NCI-H2029 treated with DMSO at 0.1 percent for 48 hours (cell line): ENCODE data around the gene ZDHHC14.

ENCODE experiments used
- DNase-seq: peaks from one replicate; lab custom pipeline; 2025; lab: John Stamatoyannopoulos, UW

The ZDHHC14 gene

DNA sequence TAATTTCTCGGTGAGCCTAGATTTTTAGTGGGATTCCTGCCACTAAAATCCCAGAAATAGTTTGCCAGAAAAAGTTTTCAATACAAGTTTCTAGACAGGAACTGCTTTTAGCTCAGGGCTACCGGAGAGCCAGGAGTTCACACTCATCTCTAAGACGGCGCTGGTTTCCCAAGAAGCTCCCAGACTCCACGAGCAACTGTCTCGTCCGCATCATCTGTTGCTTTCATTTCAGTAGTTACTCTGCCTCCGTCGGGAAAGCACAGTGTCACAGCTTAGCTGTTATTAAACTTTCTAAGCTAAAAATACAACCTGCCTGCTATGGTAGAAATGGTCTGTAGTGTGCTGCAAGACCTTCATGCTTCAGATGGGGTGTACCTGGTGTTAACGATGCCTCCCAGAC, 244.8 kb downstream of the ZDHHC14 start:
- DNase-seq, result no peak

DNA sequence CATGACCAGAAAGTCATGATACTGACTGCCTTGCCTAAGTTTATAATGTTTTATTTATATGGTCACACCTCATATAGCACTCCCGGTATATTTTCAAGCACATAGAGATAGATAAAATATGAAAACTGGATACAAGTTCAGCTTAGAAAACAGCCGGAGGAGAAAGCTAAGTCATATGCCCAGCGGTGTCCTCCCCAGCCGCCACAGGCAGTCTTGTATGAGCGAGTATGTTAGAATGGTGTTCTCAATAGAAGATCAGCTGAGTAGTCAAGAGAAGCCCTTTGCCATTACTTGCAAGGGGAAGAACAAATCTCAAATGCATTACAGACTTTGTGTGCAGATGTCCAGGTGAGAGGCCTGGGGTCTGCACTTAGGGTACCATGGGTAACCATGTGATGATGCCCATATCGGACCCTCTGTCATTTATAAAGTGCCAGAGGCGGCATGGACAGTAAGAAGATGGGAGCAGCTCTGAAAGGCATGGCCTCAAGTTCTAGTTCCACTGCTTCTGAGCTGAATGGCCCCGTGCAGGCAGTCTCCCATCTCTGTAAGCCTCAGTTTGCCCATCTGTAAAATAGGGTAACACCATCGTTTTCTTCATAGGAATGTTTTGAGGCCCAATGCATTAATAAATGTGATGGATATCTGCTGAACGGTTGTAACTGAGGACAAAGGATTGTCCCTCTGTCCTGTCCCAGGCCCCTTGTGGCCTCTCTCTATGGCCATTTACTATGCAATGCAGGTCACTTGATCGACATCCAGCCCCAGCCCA, 246.4 kb downstream of the ZDHHC14 start:
- no peak for DNase-seq

DNA sequence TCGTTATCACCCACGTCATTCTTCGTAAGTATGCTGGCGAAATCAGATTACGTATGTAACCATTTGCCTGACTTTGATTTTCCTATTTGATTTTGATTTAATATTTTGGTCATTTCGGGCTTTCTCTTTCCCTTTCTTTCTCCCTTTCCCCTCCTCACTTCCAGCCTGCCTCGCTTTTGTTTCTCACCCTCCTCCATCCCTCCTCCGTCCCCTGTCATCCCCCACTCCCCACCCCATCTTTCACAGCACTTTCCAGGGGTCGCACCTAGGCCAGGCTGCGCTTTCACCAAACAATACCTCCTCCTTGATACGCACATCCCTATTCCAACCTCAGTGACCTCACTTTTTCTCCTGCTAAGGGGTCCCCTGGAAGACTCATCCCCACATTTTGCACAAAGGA, 247.5 kb downstream of the ZDHHC14 start:
- no peak for DNase-seq

DNA sequence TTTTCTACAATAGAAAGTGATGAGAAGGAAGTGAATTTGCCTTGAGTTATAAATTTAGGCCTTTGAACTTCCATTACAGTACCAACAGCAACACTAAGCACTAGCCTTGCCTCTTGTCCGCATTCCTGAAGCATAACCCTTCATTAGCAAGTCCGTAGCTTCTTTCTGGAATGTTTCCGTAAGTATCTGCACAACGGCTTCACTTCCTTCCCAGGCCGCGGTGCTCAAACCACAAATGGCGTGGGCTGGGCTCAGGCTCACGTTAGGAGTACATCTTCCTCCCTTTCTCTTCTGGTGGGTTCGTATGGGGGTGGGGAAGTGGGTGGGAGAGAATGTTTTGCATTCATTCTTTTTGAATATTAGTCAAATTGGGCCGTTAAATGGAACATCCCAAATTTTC, 248.2 kb downstream of the ZDHHC14 start:
- DNase-seq, result no peak

DNA sequence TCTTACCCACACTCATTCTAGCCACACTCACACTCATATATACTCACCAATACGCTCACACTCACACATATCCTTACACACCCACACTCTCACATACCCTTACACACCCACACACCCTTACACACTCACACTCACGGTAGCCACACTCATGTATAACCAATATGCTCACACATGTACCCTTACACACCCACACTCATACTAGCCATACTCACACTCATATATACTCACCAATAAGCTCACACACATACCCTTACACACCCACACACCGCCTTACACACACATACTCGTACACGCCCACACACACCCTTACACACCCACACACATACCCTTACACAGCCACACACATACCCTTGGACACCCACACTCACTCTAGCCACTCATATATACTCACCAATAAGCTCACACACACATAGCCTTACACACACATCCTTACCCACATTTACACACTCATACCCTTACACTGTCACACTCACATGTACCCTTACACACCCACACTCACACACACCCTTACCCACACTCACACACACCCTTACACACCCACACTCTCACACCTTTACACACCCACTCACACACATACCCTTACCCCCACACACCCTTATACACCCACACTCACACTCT, 249.6 kb downstream of the ZDHHC14 start:
- no peak for DNase-seq

DNA sequence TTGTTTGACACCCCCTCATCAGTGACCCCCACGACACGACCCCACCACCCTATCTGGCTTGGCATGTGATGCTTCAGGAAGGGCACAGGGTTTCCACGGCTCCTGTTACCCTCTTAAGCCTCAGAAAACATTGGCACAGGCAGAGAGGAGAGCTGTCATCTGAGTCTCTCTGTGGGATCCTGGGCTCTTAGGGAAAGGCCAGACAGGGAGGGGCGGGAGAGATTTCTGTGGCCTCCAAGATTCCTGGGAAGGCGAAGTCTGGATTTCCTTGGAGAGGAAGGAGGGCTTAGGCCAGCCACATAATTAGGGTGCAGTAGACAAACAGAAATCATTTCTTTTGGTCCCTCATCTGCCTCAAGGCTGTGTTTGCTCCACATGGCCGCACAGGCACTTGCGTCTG, 250.4 kb downstream of the ZDHHC14 start:
- DNase-seq, result no peak

DNA sequence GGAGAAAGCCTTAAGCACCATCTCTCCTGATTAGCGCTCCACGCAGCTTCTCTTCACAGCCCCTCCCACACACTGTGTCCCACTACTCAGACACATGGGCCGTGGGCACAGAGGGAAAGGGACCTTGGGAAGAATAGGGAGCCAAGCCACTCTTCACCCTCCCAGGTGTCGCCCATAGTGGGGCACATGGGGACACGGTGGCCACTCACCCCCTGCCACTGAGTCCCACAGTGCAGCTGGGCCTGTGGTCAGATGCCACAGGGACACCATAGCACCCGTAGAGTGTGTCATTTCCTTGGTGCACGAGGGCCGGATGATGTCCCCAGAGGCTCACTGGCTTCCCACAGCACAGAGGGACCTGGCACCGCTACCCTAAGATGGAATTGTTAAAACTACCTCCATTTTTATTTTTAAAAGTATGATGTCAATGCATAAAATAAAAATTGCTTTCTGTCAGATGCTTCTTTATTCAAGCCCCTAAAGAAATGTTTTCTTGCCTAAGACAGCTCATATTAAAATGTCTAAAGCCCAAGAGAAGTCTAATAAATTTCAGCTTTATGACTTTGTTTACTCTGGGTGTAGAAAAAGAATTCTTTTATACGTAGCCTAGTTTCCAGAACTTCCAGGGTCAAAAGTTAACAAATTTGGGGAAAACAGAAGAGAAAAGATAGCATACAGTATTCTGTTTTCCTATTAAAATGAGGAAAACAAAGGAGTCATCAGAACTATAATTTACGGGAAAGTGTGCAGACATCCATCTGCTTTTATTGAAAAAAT, 251.0 kb downstream of the ZDHHC14 start:
- no peak for DNase-seq

DNA sequence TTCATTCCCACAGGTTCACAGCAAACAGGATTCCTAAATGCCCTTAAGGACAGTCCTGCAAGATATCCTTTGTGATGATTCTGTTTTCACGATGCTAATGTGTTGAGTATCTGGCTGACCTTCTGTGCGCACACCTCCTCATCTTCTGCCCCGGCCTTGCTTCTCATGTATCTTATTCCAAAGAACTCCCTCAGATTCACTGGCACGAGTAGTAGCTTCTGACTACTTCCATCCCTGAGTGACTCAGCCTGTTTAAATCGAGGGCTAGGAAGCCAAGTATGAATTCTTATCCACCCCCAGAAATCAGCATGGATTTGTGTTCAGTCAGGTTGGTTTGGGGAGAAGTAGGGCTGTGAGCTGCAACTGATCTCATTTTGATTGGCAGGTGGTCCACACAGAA, 251.8 kb downstream of the ZDHHC14 start:
- DNase-seq, result no peak

DNA sequence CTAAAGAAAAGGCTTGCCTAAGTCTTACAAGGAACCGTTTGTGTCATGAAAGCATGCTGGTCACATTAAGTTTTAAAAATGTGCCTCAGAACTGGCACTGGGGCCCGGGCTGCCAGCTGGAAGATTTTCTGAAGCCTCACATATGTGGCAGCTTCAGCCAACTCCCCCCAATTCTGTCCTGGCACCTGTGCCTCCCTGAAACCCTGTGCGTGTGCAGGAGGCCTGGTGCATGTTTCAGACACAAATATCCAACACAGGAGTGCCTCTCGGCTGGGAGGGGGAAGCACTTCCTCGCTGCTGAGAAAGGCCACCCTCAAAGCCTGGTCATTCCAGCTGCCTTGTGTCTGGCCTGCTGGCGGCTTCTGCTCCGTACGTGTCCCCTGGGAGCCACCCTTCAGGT, 253.6 kb downstream of the ZDHHC14 start:
- no peak for DNase-seq

DNA sequence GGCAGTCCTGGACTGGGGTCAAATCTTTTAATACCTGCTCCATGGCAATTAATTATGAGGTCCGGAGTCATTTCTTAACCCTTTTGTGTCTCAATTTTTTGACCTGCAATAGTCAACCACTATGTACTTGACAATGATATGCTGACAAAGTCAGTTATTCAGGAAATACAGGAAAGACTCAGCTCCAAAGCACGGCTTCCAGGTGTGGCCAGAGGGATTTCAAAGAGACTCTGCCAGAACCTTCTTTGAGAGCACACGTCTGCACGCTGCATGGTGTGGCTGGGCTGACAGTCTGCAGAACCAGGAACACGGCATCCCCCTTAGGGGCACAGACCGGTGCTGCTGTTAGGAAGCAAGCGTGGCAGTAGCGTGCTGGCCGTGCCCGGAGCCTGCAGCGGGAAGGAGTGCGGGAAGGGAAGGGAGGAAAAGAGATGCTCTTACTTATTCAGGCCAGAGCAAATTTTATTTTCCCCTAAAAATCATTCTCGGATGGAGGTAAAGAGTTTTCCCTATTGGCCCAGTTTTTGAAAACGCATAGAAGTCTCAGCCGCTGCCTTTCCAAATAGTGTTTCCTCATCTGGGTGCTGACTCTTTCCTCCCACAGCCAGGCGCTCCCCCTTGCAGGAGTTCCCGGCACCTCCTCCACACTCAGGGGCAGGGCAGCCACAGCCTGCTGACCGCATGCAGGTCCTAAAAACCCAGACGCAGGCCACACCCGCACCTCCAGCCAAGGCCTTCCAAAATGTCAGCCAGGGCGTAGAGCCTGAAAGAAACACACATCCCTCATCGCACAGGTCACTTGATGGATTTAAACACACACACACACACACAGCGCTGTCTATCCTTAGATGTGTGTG, 254.6 kb downstream of the ZDHHC14 start:
- no peak for DNase-seq

DNA sequence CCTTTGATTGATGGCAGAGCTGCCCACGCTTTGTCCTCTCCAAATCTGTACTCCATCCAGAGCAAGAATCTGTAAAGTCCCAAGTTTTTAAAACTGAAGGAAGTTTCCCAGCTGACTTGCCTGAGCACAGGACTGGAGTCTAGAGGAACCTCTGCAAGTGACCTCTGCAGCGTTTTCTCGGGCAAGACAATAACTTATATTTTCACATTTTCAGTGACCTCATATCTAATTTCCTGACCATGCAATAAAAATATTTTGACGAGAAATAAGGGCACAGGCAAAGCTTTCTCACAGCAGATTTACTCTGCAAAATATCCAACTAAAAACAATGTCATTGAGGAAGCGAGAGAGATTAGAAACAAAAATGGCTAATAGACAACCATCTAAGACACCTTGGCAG, 256.5 kb downstream of the ZDHHC14 start:
- no peak for DNase-seq

DNA sequence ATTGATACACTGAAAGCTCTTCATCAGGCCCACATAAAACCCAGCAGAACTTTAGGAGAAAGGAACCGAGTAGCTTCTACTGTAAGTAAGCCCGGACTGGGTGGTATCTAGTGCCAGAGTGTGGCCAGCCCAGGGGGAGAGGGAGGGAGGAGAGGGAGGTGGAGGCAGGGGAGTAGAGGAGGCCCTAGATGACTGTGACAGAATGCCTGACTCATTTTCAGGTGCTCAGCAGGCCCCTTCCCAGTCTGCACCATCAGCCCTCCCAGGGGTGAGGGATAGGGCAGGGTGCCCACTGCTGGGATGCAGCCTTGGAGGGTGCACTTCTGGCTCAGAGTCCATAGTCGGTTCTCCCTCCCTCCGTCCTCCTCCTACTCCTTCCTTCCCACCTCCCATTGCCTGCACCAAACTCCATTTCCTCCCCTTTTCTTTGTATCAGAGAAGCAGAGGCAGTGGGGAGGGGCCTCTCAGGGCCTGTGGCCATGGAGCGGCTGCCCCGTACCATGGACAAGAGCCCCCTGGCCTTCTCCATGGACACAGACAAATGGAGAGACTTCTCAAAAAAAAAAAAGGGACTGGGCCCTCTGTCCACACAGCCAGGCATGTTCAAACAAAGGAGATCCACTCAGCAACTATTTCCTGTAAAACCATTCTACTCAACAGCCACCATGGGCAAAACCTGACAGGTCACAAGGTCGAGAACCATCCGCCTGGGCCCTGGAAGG, 257.1 kb downstream of the ZDHHC14 start:
- DNase-seq, result no peak

DNA sequence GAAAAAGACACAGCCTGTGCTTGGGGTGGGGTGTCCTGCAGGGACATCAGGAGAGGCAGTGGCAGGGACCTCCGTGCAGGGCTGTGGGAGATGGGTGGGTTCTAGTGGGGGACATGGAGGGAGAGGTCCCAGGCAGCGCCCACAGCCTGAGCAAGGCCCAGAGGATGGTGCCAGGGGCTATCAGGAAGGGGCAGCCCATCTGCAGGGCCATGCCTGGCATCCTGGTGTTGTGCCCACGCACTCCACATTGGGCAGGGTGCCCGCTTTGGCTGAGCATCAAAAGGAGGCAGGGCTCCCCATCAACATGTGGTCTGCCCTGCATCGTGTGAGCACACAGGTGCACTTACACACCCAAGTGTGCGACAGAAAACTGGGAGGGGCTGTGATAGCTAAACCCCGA, 257.8 kb downstream of the ZDHHC14 start:
- peak; percentile 7 for DNase-seq

DNA sequence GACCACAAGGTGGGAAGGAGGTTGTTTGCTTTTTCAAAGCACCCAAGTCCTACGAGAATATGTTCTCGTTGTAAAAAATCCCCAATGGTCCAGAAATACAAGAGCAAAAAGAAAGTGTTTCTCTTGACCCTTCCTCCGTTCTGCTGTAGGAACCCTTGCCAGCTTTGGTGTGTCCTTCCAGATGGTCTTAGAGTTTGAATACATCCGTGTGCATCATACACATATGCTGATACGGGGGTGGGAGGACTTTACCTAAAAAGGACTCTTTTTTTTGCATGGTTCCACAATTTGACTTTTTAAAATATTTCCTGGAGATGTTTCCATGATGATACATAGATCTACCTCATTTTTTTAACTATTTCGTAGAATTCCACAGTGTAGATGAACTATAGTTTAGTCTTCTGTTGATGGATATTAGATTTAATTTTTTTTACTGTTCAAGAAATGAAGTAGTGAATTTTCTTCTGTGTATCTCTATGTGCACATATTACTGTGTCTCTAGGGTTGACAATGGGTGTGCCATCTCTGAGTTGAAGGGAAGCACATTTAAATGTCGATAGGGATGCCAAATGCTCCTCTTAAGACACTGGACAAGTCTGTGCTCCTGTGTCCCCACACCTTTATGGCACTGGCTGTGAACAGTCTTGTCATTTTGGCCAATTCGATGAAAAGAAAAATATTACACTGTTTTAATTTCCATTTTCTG, 259.9 kb downstream of the ZDHHC14 start:
- DNase-seq, result no peak

DNA sequence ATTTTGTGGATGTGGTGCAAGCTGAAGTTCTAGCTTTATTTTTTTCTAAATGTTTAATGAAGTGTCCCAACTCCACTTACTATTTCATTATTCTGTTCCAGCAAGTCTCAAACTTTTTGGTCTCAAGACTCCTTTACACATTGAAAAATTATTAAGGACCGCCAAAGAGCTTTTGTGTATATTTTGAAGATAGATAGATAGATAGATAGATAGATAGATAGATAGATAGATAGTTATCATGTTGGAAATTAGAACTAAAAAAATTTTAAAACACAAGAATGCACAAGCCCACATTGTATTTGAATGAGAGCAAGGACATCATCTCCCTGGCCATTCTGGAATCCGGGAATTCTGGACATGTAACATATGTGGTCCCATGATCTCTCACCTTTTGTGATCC, 260.8 kb downstream of the ZDHHC14 start:
- no peak for DNase-seq

DNA sequence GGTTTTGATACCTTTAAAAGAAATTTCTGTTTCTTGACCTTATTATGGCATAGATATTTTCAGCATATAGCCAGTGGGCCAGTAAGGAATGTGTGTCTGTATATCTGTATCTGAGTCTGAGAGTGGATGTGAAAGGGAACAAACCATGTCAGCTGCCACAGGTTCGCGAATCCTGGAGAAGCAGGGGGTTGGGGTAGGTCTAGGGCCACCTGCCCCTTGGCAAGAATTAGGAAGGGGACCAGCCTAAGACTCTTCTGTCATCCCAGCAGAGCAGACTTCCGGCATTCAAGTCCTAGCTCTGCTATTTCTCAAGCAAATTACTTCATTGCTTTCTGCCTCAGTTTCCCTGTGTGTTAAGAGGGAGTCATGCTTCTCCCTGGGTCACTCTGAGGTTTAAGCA, 261.7 kb downstream of the ZDHHC14 start:
- no peak for DNase-seq

DNA sequence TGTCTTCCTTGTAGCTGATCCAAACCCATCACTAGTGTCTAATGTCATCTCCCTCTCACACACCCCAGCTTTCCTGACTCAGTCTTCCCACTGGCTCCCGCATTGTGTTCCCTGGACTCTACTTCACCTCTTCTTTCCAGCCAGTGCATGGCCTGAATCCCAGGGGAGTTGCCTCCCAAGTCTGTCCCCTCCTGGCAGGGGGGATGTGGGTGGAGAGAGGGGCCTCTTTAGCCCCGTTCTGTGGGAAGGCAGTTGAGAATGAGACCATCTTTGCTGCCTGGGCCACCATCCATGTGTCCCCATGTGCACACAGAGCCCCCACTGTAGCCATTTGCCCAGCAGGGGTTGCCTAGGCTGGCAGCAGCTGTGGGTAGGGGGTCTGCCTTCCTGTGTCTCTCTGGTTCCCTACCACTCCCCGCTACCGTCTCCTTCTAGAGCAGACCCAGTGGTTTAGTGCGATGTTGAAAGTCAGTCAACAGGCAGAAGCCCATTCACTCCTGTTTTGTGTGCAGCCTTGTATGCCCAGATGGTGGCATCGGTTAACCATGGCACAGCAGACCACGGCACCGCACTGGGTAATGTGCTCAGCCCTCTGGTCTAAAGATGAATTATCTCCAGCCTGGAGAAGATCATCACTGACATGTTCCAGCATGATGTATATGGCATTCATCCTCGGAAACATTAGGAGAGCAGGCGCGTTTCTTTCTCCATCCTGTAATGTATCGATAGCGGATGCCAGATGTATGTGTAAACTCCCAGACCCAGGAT, 263.2 kb downstream of the ZDHHC14 start:
- DNase-seq, result no peak

DNA sequence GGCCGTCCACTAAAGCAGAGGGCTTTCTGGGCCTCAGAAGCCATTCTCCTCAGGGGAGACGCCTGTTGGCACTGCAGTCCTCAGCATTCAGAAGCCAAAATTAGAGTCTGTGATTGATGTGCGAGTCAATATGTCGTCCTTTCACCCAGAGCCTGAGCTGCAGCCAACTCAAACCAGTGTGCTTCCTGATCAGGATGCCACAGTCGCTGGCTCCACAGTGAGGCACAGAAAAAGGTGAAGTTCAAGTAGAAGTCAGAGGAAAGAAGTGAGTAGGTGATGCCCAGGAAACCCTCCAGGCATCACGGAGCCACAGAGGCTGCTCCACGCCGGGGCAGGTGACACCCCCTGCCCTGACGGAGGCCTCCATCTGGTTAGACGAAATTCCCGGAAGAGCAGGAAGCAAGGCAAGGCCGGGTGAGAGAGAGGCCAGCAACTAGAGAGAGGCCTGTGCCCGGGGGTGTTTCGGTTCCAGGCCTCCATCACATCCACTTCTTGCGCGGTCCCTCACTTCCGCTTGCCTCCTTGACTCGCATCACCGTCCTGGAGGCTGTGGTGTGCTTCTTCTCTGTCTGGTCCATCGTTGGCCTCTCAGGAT, 264.3 kb downstream of the ZDHHC14 start:
- DNase-seq, result no peak

DNA sequence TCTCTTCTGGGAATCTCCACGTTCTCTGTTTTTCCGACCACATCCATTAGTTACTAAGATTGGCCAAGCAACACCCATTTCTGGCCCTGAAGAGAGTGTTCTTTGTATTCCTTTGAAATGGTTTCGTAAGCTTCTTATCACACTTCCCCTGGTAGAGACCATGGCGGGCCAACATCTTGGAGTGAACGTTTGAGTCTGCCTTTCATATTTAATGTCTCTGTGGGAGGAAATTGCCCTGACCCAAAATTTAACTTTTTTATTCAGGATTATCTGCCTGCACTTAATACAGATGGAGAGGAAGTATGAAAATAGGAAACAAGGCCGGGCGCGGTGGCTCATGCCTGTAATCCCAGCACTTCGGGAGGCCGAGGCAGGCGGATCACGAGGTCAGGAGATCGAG, 265.0 kb downstream of the ZDHHC14 start:
- DNase-seq, result no peak
